BE2C (cell line): ENCODE measurements around the gene COL15A1.

Experiments used
- DNase-seq: peaks from one replicate; pipeline ENCODE4 v3.0.0-alpha.2; 2020
- H3K27me3 ChIP-seq: fragments of 250-450 bp; sonication (Bioruptor Pico); 2 replicates; pipeline ENCODE4 v1.5.1; 2020; ENCODE audit warnings: mild to moderate bottlenecking
- H3K36me3 ChIP-seq: fragments of 250-450 bp; sonication (Bioruptor Pico); 2 replicates; pipeline ENCODE4 v1.5.1; 2020; ENCODE audit warnings: mild to moderate bottlenecking
- H3K4me1 ChIP-seq: fragments of 250-450 bp; sonication (Bioruptor Pico); 2 replicates; pipeline ENCODE4 v1.5.1; 2020
- H3K4me3 ChIP-seq: 2 replicates; pipeline ENCODE4 v1.5.1; 2011; ENCODE audit warnings: low read depth, low read length
- H3K9me3 ChIP-seq: fragments of 250-450 bp; sonication (Bioruptor Pico); 2 replicates; pipeline ENCODE4 v1.5.1; 2020
- TF ChIP-seq, protein P1 (sequence below): IDR thresholded peaks from 2 replicates; pipeline ENCODE4 v1.5.1; 2012; ENCODE audit warnings: mild to moderate bottlenecking, low read depth, low read length

Gene COL15A1

DNA sequence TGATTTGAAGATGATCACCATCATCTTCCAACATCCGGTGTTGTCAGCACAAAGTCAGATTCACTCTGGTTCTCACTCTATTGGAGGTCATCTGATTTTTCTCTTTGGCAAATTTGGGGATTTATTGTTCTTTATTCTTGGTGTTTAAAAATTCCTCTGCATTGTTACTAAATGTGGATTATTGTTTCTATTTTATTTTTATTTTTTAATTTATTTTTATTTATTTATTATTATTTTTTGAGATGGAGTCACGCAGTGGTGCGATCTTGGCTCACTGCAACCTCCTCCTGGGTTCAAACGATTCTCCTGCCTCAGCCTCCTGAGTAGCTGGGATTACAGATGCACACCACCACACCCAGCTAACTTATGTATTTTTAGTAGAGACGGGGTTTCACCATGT lies 88.3 kb downstream of the COL15A1 start:
- no peak for DNase-seq

DNA sequence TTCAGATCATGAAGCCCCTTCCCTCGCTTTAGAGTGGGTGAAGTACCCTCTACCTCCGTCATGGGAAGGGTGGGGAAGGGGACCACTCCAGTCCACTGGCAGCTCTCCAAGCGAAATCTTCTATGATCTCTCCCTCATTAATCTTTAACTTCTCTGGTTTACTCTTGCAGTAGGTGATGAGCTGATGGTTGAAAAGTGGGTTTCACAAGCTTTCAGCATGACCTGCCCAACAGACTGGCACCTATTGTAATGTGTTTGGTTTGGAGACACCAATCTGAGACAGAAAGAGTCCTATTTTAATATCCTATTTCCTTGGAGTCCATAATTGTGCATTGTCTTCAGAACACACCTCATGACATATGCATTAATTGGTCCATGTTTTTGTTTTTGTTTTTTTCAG lies 90.4 kb downstream of the COL15A1 start:
- TF ChIP-seq, protein P1, sequence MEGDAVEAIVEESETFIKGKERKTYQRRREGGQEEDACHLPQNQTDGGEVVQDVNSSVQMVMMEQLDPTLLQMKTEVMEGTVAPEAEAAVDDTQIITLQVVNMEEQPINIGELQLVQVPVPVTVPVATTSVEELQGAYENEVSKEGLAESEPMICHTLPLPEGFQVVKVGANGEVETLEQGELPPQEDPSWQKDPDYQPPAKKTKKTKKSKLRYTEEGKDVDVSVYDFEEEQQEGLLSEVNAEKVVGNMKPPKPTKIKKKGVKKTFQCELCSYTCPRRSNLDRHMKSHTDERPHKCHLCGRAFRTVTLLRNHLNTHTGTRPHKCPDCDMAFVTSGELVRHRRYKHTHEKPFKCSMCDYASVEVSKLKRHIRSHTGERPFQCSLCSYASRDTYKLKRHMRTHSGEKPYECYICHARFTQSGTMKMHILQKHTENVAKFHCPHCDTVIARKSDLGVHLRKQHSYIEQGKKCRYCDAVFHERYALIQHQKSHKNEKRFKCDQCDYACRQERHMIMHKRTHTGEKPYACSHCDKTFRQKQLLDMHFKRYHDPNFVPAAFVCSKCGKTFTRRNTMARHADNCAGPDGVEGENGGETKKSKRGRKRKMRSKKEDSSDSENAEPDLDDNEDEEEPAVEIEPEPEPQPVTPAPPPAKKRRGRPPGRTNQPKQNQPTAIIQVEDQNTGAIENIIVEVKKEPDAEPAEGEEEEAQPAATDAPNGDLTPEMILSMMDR: no peak
- H3K36me3 ChIP-seq: no peaks in the 10 kb centered on the region
- peaks cover 8% of the 10 kb centered on the region for H3K27me3 ChIP-seq
- no peaks in the 10 kb centered on the region for H3K9me3 ChIP-seq
- DNase-seq: no peak
- no peak overlapping the region for H3K4me3 ChIP-seq
- no peaks in the 10 kb centered on the region for H3K4me1 ChIP-seq

More for the DNA sequence above, 88.3 kb downstream of the COL15A1 start:
- Histone ChIP-seq H3K27me3 (peaks cover 6% of the 10 kb centered on the region), H3K9me3 (no peaks in the 10 kb centered on the region), H3K36me3 (no peaks in the 10 kb centered on the region), H3K4me1 (no peaks in the 10 kb centered on the region), H3K4me3 (no peak overlapping the region)
- TF ChIP-seq, protein P1: no peak

DNA sequence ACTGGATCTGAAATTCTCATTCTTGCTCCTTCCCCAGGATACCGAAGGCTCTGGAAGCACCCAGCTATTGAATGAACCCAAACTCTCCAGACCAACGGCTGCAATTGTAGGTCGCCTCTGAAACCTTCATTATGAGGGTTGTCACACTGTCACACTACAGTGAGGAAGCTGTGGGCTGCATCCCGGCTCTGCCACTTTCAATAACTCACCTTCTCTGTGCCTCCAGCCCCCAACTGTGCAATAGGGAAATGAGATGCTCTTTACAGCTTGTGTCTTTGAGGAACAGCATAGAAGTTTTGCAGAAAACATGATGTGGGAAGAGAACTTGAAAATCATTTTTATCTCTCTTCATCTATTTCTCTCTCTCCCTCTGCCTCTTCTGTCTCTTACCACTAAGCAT lies 91.6 kb downstream of the COL15A1 start:
- TF ChIP-seq, protein P1: no peak
- H3K36me3 ChIP-seq: no peaks in the 10 kb centered on the region
- H3K4me1 ChIP-seq: no peaks in the 10 kb centered on the region
- DNase-seq: no peak
- no peaks in the 10 kb centered on the region for H3K9me3 ChIP-seq
- no peak overlapping the region for H3K4me3 ChIP-seq
- peaks cover 8% of the 10 kb centered on the region for H3K27me3 ChIP-seq

DNA sequence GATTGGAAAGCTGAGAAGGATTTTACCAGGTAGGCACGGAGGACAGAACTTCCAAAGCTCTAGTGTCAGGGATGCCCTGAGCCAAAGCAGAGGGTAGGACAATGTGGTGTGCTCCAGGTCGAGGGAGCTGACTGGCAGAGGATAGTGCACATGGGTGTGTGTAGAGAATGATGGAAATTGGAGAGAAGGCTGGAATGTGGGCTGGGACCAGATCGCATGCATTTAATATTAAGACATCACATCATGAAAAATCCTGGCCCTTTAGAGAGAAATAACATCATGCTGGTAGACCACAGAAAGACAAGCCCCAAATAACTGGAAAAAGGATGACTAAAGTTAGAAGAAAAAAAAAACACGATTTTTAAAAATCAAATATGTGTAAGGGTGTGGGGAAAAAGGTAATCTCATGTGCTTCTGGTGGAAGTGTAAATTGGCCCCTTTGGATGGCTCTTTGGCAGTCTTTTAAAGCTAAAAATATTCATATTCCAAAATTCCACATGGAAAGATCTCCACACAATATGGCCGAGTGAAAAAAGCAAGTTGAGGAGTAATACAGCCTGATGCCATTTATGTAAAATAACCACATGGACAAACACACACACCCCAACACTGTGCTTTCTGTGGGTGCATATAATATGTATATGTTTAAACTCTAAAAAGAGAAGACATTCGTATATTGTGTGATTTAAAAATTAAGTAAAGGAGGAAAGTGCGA lies 94.2 kb downstream of the COL15A1 start:
- Histone ChIP-seq H3K36me3 (no peaks in the 10 kb centered on the region), H3K4me3 (no peak overlapping the region), H3K4me1 (no peaks in the 10 kb centered on the region), H3K27me3 (peaks cover 5% of the 10 kb centered on the region), H3K9me3 (no peaks in the 10 kb centered on the region)
- TF ChIP-seq, protein P1: no peak
- DNase-seq: no peak

DNA sequence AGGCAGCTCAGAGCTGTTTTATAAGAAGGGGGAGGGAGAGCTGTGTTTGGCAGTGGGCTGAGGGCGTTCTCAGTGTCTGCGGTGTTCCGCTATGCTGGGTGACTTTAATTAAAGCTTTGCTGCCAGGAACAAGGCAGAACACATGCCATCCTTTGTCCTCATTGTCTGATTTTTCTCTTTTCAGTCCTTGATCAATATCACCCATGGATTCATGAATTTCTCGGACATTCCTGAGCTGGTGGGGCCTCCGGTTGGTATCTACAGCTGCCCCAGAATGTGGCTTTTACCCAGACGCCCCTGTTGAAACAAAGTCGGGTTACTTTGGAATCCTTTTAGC lies 94.7 kb downstream of the COL15A1 start:
- no peak overlapping the region for H3K4me3 ChIP-seq

DNA sequence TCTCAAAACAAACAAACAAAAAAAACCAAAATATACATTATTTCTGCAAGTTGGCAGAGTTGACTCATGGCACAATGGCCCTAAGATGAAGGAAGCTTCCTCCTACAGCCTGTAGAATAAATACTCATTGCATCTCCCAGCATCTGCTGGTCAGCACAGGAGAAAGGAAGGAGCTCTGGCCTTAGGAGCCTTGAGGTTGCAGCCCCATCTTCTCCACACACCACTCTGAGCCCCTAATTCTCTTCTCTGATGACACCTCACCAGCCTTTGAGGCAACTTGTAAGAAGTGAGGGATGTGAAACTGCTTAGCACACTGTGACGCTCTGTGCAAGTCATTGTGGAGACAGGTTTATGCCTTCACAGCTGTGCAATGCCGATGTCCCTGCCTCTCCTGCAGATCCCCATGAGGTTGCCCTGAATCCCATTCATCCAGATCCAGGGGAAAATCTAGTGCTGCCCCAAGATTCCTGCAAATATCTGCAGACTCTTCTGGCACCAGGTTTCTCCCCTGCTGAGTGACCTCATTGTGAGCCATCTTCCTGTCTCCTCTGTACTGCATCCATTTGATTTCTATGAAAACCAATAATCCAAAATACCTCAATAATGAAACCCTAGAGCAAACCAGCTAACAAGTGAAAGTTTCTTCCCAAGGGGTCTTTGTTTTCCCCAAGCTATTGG lies 95.9 kb downstream of the COL15A1 start:
- no peak for DNase-seq
- no peaks in the 10 kb centered on the region for H3K9me3 ChIP-seq
- no peaks in the 10 kb centered on the region for H3K4me1 ChIP-seq
- TF ChIP-seq, protein P1: no peak
- peaks cover 5% of the 10 kb centered on the region for H3K27me3 ChIP-seq
- no peaks in the 10 kb centered on the region for H3K36me3 ChIP-seq
- no peak overlapping the region for H3K4me3 ChIP-seq

More for the DNA sequence above, 94.7 kb downstream of the COL15A1 start:
- DNase-seq: no peak
- TF ChIP-seq, protein P1: no peak
- H3K27me3 ChIP-seq: peaks cover 5% of the 10 kb centered on the region
- H3K9me3 ChIP-seq: no peaks in the 10 kb centered on the region
- no peaks in the 10 kb centered on the region for H3K36me3 ChIP-seq
- H3K4me1 ChIP-seq: no peaks in the 10 kb centered on the region
